Measurements from ENCODE around the gene THSD1. TPM values are rescaled to one million over a fixed set of nuclear protein-coding genes. Genes with fewer than 3 reads are reported as not detected.
"Not testable (repeated sequence)": the region's sequence is repeated elsewhere in the genome, so short reads cannot be mapped to it uniquely, and the experiment has no call there.

THSD1 gene
- total RNA-seq, 2 experiments from 2014 or later: 0.27 to 0.31 TPM

DNA sequence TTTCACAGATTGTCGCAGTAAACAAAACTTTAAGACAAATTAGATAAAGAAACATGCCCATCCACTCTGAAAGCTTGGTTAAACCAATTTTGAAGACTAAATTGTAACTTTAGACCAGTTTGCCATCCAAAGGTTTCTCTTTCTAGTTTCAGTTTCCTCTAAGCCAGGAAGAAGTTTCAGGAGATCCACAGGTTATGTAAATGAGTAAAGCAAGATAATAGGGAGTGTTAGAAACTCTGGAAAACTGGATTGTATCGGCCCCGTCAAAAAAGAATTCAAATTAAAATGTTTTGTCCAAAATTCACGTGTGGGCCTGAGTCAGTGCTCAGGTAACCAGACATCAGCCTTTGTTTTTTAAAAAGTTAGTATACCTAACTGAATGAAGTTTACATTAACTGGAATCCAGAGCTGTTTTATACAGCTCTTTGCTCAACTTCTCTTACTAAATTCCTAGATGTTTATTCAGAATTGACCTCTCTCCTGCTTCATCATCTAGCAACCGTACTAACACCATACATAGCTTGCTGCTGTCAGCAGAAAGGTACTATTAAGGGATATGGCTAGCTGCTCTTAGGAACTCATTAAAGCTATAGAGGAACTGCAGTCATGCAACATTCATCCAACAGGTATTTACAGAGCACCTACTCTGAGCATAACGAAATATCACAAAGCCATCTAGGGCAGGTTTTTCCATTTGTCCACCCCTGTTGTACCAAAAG is 43.6 kb downstream of the THSD1 start:
- not testable (repeated sequence) for H3K36me3 Mint-ChIP-seq (ENCODE audit: low read depth); DNase-seq; H3K9me3 Mint-ChIP-seq

DNA sequence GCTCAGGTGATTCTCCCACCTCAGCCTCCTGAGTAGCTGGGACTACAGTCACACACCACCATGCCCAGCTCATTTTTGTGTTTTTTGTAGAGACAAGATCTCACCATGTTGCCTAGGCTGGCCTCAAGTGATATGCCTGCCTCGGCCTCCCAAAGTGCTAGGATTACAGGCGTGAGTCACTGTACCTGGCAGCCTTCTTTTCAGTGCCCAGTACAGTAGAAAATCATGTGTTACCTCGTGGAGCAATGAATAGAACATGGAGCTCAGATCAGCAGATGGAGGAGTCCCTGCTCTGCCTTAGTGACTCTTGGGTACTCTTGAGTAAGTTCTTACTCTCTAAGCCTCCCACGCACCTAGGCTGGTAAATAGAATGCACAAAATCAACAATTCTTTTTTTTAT is 44.7 kb downstream of the THSD1 start:
- H3K4me1 Mint-ChIP-seq: no peaks in the 10 kb centered on the region
- no peaks in the 10 kb centered on the region for H3K36me3 Mint-ChIP-seq (ENCODE audit: low read depth)
- POLR2A ChIA-PET: no interaction called here
- no peak overlapping the region for H3K4me3 Mint-ChIP-seq
- no peak overlapping the region for H3K27ac Mint-ChIP-seq
- CTCF ChIA-PET: no interaction called here
- H3K9me3 Mint-ChIP-seq: no peaks in the 10 kb centered on the region
- H3K27me3 Mint-ChIP-seq: peaks cover 8% of the 10 kb centered on the region
- DNase-seq: no peak

More for the DNA sequence above, 43.6 kb downstream of the THSD1 start:
- H3K4me1 Mint-ChIP-seq, H3K27ac Mint-ChIP-seq, H3K27me3 Mint-ChIP-seq, CTCF ChIA-PET, POLR2A ChIA-PET, H3K4me3 Mint-ChIP-seq: not testable (repeated sequence)

DNA sequence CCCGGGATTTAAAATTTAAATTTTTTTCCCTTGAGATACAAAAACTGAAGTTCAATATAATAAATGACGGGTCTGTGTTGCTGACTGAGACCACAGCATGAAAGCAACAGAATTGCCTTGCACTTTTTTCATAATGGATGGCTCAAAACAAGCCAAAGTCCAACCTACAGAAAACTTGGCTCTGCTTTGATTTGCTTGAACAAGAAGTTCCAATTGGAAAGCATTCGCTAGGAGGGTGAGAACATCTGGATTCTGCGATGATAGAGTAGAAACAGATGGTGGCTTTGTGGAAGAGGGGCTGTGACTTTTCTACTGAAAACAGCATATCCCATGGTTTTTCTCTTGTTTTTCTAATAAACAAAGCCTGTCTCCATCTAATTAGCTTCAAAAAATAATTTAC is 46.4 kb downstream of the THSD1 start:
- POLR2A ChIA-PET: no interaction called here
- no peak for DNase-seq
- Mint-ChIP-seq H3K27me3 (peaks cover 15% of the 10 kb centered on the region), H3K27ac (no peak overlapping the region), H3K36me3 (ENCODE audit: low read depth) (no peaks in the 10 kb centered on the region), H3K4me1 (no peaks in the 10 kb centered on the region), H3K9me3 (no peaks in the 10 kb centered on the region), H3K4me3 (no peak overlapping the region)
- CTCF ChIA-PET: interaction anchor here (0.5 to 0.6 kb wide), 3 partner anchors 10 to 33 kb away, joined by 3 read pairs; no protein-coding TSS in a partner anchor

DNA sequence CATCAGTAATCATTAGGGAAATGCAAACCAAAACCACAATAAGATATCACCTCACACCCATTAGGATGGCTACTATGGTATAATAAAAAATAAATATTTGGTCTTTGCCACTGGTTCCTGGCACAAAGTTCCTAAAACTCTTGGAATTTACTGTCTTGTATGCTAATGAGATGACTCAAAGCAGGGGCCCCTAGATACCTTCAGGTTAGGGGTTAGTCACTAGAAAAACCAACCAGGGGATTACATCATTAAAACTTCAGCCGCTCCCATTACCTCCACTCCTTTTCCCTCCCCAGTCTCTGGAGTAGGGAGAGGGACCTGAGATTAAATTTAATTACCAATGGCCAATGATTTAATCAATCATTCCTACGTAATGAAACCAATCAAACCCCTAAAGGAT is 49.6 kb downstream of the THSD1 start:
- Mint-ChIP-seq H3K27me3 (peaks cover 21% of the 10 kb centered on the region), H3K36me3 (ENCODE audit: low read depth) (no peaks in the 10 kb centered on the region), H3K27ac (no peak overlapping the region), H3K4me1 (no peaks in the 10 kb centered on the region), H3K4me3 (no peak overlapping the region), H3K9me3 (no peaks in the 10 kb centered on the region)
- ChIA-PET POLR2A (no interaction called here), CTCF (no interaction called here)
- no peak for DNase-seq

DNA sequence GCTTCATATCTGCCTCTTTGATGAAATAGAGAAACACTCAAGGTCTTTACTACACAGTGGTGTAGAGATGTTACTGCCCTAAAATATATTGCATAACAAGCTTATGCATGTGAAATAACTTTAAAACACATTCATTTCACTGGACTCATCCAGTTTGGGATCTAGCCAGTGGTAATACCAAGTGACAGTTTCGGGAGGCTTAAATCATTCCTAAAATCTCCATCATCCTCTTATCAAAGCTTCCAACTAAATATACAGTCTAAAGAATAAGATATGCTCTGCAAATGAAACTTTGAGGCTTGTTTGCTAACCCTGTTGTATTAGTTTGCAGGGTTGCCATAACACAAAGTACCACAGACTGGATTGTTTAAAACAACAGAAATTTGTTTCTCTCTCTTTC is 52.8 kb downstream of the THSD1 start:
- CTCF ChIA-PET: interaction anchor here (2.0 kb wide), 1 partner anchor 97 kb away, joined by 6 read pairs; the partner anchor contains the start of gene VPS36

DNA sequence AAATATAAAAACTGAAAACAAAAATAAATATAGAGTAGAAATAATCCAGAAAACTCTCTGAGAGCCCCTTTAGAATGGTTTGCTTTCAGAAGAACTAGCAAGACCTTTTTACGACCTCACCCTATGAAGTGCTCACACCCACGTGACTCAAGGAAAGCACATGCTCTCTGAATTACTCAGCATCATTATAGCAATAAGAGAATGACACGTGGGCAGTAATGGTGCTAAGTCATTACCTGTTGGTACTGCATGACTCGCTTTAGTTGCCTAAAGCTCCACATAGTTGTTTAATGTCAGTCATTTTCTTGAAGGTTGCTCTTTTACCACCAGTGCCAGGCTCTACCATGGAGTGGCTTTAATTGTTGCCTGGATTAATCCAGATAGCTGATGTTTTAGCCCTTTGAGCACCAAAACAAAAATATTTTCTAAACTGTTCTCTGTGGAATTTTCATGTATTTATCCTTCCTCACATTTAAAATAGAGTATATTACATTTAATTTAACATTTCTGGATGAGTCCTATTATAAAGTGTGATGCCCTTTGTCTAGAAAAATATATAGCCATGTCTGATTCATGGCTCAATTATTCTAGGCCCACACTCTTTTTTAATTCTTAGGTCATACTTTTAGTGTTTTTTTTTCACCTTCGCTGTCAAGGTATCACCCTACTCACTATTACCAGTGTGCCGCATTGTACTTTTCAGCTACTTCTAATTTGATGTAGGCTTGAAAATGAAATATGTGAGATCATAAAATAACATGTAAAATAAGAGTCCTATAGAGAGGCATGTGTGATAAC is 56.8 kb downstream of the THSD1 start:
- Mint-ChIP-seq H3K4me1 (no peaks in the 10 kb centered on the region), H3K27me3 (peaks cover 17% of the 10 kb centered on the region), H3K4me3 (no peak overlapping the region), H3K27ac (no peak overlapping the region), H3K36me3 (ENCODE audit: low read depth) (no peaks in the 10 kb centered on the region), H3K9me3 (no peaks in the 10 kb centered on the region)
- ChIA-PET CTCF (interaction anchor here (0.6 kb wide), 1 partner anchor 11 kb away, joined by 7 read pairs; no protein-coding TSS in a partner anchor), POLR2A (no interaction called here)
- DNase-seq: no peak

More for the DNA sequence above, 52.8 kb downstream of the THSD1 start:
- no peak for DNase-seq
- POLR2A ChIA-PET: no interaction called here
- Mint-ChIP-seq H3K27me3 (peaks cover 21% of the 10 kb centered on the region), H3K27ac (no peak overlapping the region), H3K9me3 (no peaks in the 10 kb centered on the region), H3K4me3 (no peak overlapping the region), H3K36me3 (ENCODE audit: low read depth) (no peaks in the 10 kb centered on the region), H3K4me1 (no peaks in the 10 kb centered on the region)

DNA sequence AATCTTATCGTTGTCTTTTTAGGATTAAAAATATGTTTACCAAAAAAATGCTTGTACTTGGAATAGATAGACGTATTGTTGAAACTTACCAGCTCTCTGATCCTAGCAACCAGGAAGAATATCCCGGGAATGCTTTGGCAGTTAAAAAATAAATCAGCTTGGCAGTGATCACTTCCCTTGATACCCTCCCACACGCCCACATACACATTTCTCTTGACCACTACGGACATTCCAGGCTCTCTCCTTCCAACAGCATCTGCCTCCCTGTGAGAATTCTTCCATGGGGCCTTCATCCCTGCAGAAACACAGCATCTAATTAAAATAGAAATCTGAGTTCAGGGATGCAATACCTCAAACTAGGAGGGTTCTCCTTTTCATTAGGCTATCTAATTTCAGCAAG is 57.9 kb downstream of the THSD1 start:
- H3K27ac Mint-ChIP-seq: no peak overlapping the region
- peaks cover 13% of the 10 kb centered on the region for H3K27me3 Mint-ChIP-seq
- no peaks in the 10 kb centered on the region for H3K9me3 Mint-ChIP-seq
- ChIA-PET POLR2A (no interaction called here), CTCF (interaction anchor here (1.0 to 1.1 kb wide), 2 partner anchors 102 to 105 kb away, joined by 3 read pairs; partner anchors contain the start of gene VPS36)
- DNase-seq: no peak
- no peaks in the 10 kb centered on the region for H3K4me1 Mint-ChIP-seq
- no peaks in the 10 kb centered on the region for H3K36me3 Mint-ChIP-seq (ENCODE audit: low read depth)
- no peak overlapping the region for H3K4me3 Mint-ChIP-seq

DNA sequence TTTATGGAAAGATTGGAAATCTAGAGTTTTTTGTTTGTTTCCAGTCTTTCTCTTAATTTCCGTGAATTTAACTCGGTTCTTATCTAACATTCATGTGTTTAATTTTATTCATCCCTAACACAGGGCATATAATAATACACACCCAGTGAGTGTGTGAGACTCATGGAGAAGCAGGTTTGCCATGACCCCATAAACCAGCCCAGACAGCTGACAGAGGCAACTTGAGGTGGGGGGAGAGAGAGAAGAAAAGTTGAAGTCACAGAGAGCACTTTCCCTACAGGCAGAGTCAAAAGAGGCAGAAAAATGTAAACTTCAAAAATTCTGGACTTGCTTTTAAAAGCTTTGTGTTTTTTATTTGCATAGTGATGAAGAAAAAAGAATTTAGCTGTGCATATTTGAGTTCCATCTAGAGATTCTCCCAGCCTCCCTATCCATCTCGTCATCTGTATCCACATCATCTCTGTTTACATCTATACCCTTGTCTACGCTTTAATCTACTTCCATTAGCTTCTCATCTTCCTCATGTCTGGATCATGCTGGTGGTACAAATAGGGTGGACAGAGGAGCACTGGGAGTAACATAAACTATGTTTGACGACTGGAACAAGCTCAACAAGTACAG is 60.2 kb downstream of the THSD1 start:
- Mint-ChIP-seq H3K27ac (no peak overlapping the region), H3K4me3 (no peak overlapping the region), H3K36me3 (ENCODE audit: low read depth) (no peaks in the 10 kb centered on the region), H3K9me3 (no peaks in the 10 kb centered on the region), H3K27me3 (peaks cover 9% of the 10 kb centered on the region), H3K4me1 (no peaks in the 10 kb centered on the region)
- POLR2A ChIA-PET: no interaction called here
- CTCF ChIA-PET: interaction anchor here (0.8 kb wide), 1 partner anchor 105 kb away, joined by 3 read pairs; the partner anchor contains the start of gene VPS36
- no peak for DNase-seq

DNA sequence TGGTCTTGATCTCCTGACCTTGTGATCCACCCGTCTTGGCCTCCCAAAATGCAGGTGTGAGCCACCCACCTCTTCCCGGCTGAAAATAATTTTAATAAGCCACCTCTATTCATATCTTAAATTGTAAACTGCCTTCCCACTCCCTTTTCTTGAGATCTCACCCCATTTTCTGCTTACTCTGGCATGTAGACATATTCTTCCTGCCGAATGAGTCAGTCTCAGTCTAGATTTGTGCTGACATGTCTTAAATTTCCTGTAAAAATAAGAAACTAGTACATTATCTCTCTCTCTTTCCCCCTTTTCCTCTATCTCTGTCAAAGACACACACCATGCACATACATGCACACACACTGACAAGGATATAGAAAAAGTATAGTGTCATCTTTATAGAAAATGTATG is 60.9 kb downstream of the THSD1 start:
- ChIA-PET CTCF (interaction anchor here (2.7 kb wide), 1 partner anchor 105 kb away, joined by 17 read pairs; the partner anchor contains the start of gene VPS36), POLR2A (no interaction called here)
- Mint-ChIP-seq H3K27me3 (peaks cover 9% of the 10 kb centered on the region), H3K4me3 (no peak overlapping the region), H3K4me1 (no peaks in the 10 kb centered on the region), H3K9me3 (no peaks in the 10 kb centered on the region), H3K36me3 (ENCODE audit: low read depth) (no peaks in the 10 kb centered on the region), H3K27ac (no peak overlapping the region)
- no peak for DNase-seq

DNA sequence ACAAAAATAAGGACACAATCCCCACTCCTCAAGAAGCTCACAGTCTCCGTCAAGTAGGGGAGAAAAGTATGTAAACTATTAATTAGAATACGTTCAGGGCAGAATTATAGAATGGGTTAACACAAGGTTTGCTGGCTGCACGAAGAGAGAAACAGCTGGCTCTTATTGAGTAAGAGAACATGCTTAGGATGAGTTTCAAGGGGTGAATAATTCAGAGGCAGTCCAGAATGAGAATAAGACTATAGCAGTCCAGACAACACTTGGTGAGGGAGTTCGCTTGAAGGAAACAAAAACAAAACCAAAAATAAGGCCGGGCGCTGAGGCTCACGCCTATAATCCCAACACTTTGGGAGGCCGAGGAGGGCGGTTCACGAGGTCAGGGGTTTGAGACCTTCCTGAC is 61.9 kb downstream of the THSD1 start:
- POLR2A ChIA-PET: no interaction called here
- no peaks in the 10 kb centered on the region for H3K9me3 Mint-ChIP-seq
- H3K4me1 Mint-ChIP-seq: no peaks in the 10 kb centered on the region
- no peaks in the 10 kb centered on the region for H3K36me3 Mint-ChIP-seq (ENCODE audit: low read depth)
- DNase-seq: no peak
- no peak overlapping the region for H3K4me3 Mint-ChIP-seq
- H3K27me3 Mint-ChIP-seq: peaks cover 9% of the 10 kb centered on the region
- H3K27ac Mint-ChIP-seq: no peak overlapping the region
- CTCF ChIA-PET: interaction anchor here (2.7 kb wide), 1 partner anchor 106 kb away, joined by 17 read pairs; the partner anchor contains the start of gene VPS36

DNA sequence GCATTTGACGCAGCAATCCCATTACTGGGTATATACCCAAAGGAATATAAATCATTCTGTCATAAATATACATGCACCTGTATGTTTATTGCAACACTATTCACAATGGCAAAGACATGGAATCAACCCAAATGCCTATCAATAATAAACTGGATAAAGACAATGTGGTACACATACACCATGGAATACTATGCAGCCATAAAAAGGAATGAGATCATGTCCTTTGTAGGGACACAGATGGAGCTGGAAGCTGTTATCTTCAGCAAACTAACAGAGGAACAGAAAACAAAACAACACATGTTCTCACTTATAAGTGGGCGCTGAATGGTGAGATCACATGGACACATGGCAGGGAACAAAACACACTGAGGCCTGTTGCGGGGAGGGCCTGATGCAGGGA is 63.8 kb downstream of the THSD1 start:
- H3K4me3 Mint-ChIP-seq; H3K4me1 Mint-ChIP-seq; POLR2A ChIA-PET; H3K9me3 Mint-ChIP-seq; H3K27ac Mint-ChIP-seq; H3K36me3 Mint-ChIP-seq (ENCODE audit: low read depth); DNase-seq; H3K27me3 Mint-ChIP-seq: not testable (repeated sequence)
- CTCF ChIA-PET: interaction anchor here (4.1 kb wide), 1 partner anchor 108 kb away, joined by 15 read pairs; the partner anchor contains the start of gene VPS36

DNA sequence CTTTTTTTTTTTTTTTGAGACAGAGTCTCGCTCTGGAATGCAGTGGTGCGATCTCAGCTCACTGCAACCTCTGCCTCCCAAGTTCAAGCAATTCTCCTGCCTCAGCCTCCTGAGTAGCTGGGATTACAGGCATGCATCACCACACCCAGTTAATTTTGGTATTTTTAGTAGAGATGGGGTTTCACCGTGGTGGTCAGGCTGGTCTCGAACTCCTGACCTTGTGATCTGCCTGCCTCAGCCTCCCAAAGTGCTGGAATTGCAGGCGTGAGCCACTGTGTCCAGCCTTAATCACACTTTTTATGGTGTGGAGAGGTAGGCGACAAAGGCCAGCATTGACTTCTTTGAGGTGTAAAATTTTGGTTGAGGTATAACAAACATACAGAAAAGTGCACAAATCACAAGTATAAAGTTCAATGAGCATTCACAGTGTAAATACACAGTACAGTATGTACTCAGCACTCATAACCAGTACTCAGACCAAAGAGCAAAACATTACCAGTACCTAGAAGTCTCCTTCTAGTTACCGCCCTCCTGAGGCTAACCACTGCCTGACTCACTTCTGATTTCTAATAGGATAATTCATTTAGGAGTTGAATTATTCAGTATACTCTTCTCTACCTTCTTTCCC is 68.0 kb downstream of the THSD1 start:
- H3K36me3 Mint-ChIP-seq (ENCODE audit: low read depth); DNase-seq; H3K27me3 Mint-ChIP-seq; H3K27ac Mint-ChIP-seq; H3K4me3 Mint-ChIP-seq; H3K4me1 Mint-ChIP-seq; H3K9me3 Mint-ChIP-seq; POLR2A ChIA-PET: not testable (repeated sequence)
- CTCF ChIA-PET: interaction anchor here (0.7 to 4.1 kb wide), 2 partner anchors 113 to 541 kb away, joined by 7 to 15 read pairs; partner anchors contain the start of gene VPS36
